IMR-90 (cell line): ENCODE results near the gene KLHDC9. TPM values are rescaled to one million over a fixed set of nuclear protein-coding genes. Genes with fewer than 3 reads are reported as not detected.

Experiments
- ATAC-seq: fragments of 200-7000 bp; cut with Tn5 transposase; 2 replicates; pipeline ENCODE4 v1.9.1; 2020; ENCODE audit warnings: low read depth, mild to moderate bottlenecking, moderate library complexity
- BruUV-seq: library from RNA; stranded (reverse); fragments of 400-500 nt; replicated peaks from 2 replicates; lab custom pipeline; 2021; lab: Mats Ljungman, UMichigan
- CTCF ChIA-PET: fragments of 300-600 bp; formaldehyde crosslinking; extraction: SDS; loops from one replicate; lab custom pipeline; 2021; ENCODE audit warnings: antibody characterized with exemption; lab: Yijun Ruan, JAX
- POLR2A ChIA-PET: fragments of 300-600 bp; sonication (Branson Sonifier 250); formaldehyde crosslinking; loops from one replicate; lab custom pipeline; 2022; ENCODE audit warnings: antibody characterized with exemption; ENCODE audit not compliant: unreplicated experiment; lab: Charles Lee
- DNase-seq: peaks from one replicate; pipeline ENCODE4 v3.0.0; 2013
- H2AFZ ChIP-seq: replicated peaks from 2 replicates; pipeline ENCODE3; 2013; ENCODE audit warnings: low read length, mild to moderate bottlenecking; ENCODE audit not compliant: poor library complexity
- H2AK5ac ChIP-seq: 2 replicates; pipeline ENCODE4 v1.6.1; 2013; ENCODE audit warnings: low read depth, low read length, inconsistent platforms
- H2AK9ac ChIP-seq: replicated peaks from 2 replicates; pipeline ENCODE3; 2013; ENCODE audit warnings: mild to moderate bottlenecking, low read depth, low read length, moderate library complexity; ENCODE audit not compliant: poor library complexity
- H2BK120ac ChIP-seq: 2 replicates; pipeline ENCODE4 v1.6.1; 2013; ENCODE audit warnings: low read depth, low read length, inconsistent platforms
- H2BK15ac ChIP-seq: 3 replicates; pipeline ENCODE4 v1.6.1; 2013; ENCODE audit warnings: low read depth, low read length, inconsistent platforms
- H2BK20ac ChIP-seq: 2 replicates; pipeline ENCODE4 v1.6.1; 2013; ENCODE audit warnings: low read depth, mild to moderate bottlenecking, inconsistent platforms, low read length, moderate library complexity
- H2BK5ac ChIP-seq: 2 replicates; pipeline ENCODE4 v1.6.1; 2013; ENCODE audit warnings: mild to moderate bottlenecking, low read depth, low read length, inconsistent platforms; ENCODE audit not compliant: poor library complexity, severe bottlenecking
- H3K14ac ChIP-seq: replicated peaks from 2 replicates; pipeline ENCODE4 v1.6.1; 2013; ENCODE audit warnings: low read depth, low read length, inconsistent platforms
- H3K18ac ChIP-seq: 2 replicates; pipeline ENCODE4 v1.6.1; 2013; ENCODE audit warnings: low read depth, low read length, control low read depth
- H3K23ac ChIP-seq: 2 replicates; pipeline ENCODE4 v1.6.1; 2013; ENCODE audit warnings: low read depth, low read length, inconsistent platforms
- H3K27ac ChIP-seq: 2 replicates; pipeline ENCODE4 v1.5.1; 2013; ENCODE audit warnings: mild to moderate bottlenecking, control low read depth, low read length; ENCODE audit not compliant: insufficient read depth
- H3K27me3 ChIP-seq: 2 replicates; pipeline ENCODE4 v1.6.1; 2013; ENCODE audit warnings: low read length; ENCODE audit not compliant: control insufficient read depth, insufficient read depth
- H3K36me3 ChIP-seq: 2 replicates; pipeline ENCODE4 v1.6.1; 2013; ENCODE audit warnings: low read length, mixed read lengths; ENCODE audit not compliant: control insufficient read depth, insufficient read depth
- H3K4ac ChIP-seq: 2 replicates; pipeline ENCODE4 v1.6.1; 2013; ENCODE audit warnings: low read depth, low read length, inconsistent platforms
- H3K4me1 ChIP-seq: 2 replicates; pipeline ENCODE4 v1.6.1; 2013; ENCODE audit warnings: low read length, mixed read lengths; ENCODE audit not compliant: control insufficient read depth, insufficient read depth
- H3K4me2 ChIP-seq: 2 replicates; pipeline ENCODE4 v1.6.1; 2013; ENCODE audit warnings: low read depth, mild to moderate bottlenecking, control low read depth, low read length, moderate library complexity
- H3K4me3 ChIP-seq: 2 replicates; pipeline ENCODE4 v1.5.1; 2013; ENCODE audit warnings: low read depth, mild to moderate bottlenecking, control low read depth, low read length, moderate library complexity; ENCODE audit not compliant: insufficient read depth
- H3K56ac ChIP-seq: 2 replicates; pipeline ENCODE4 v1.6.1; 2013; ENCODE audit warnings: low read length, inconsistent platforms; ENCODE audit not compliant: insufficient read depth; ENCODE audit errors: extremely low read depth
- H3K79me1 ChIP-seq, 2 experiments: 2 replicates each; pipeline ENCODE4 v1.6.1; 2013; ENCODE audit warnings: low read length in 2 of 2, inconsistent platforms in 1 of 2, low read depth in 1 of 2
- H3K9ac ChIP-seq: 2 replicates; pipeline ENCODE4 v1.6.1; 2013; ENCODE audit warnings: low read depth, low read length, control low read depth
- H3K9me1 ChIP-seq: 2 replicates; pipeline ENCODE4 v1.6.1; 2013; ENCODE audit warnings: low read length, inconsistent platforms; ENCODE audit not compliant: insufficient read depth
- H3K9me3 ChIP-seq: 2 replicates; pipeline ENCODE4 v1.6.1; 2013; ENCODE audit warnings: low read length; ENCODE audit not compliant: control insufficient read depth, insufficient read depth
- H4K20me1 ChIP-seq: 2 replicates; pipeline ENCODE4 v1.6.1; 2013; ENCODE audit warnings: low read length, inconsistent platforms; ENCODE audit not compliant: insufficient read depth
- H4K5ac ChIP-seq: 2 replicates; pipeline ENCODE4 v1.6.1; 2013; ENCODE audit warnings: mild to moderate bottlenecking, low read depth, low read length, control low read depth
- H4K8ac ChIP-seq, 2 experiments: 2 replicates each; pipeline ENCODE4 v1.6.1; 2013; ENCODE audit warnings: low read depth in 2 of 2, low read length in 2 of 2, control low read depth in 1 of 2, inconsistent platforms in 1 of 2
- H4K91ac ChIP-seq: 2 replicates; pipeline ENCODE4 v1.6.1; 2013; ENCODE audit warnings: low read depth, low read length, inconsistent platforms; ENCODE audit not compliant: insufficient read depth
- BHLHE40 ChIP-seq: fragments of 150-350 bp; IDR thresholded peaks from 2 replicates; pipeline ENCODE4 v1.6.1; 2016; ENCODE audit warnings: mild to moderate bottlenecking, low read depth, low read length
- CEBPB ChIP-seq: IDR thresholded peaks from 2 replicates; pipeline ENCODE4 v1.6.1; 2012; ENCODE audit warnings: low read depth, low read length, improper control_type of control experiment
- CHD1 ChIP-seq: IDR thresholded peaks from 2 replicates; pipeline ENCODE4 v1.6.1; 2012; ENCODE audit warnings: low read depth, low read length, improper control_type of control experiment
- CTCF ChIP-seq: conservative IDR thresholded peaks from 2 replicates; pipeline ENCODE4 v1.5.1; 2012; ENCODE audit warnings: mild to moderate bottlenecking, low read depth, low read length, improper control_type of control experiment
- FOS ChIP-seq: fragments of 150-350 bp; IDR thresholded peaks from 2 replicates; pipeline ENCODE4 v1.6.1; 2016; ENCODE audit warnings: low read depth, low read length
- MAFK ChIP-seq: IDR thresholded peaks from 2 replicates; pipeline ENCODE4 v1.6.1; 2012; ENCODE audit warnings: low read depth, low read length, improper control_type of control experiment
- MXI1 ChIP-seq: IDR thresholded peaks from 2 replicates; pipeline ENCODE4 v1.6.1; 2012; ENCODE audit warnings: low read depth, mild to moderate bottlenecking, low read length, moderate library complexity, borderline replicate concordance
- NFE2L2 ChIP-seq: fragments of 150-350 bp; IDR thresholded peaks from 2 replicates; pipeline ENCODE4 v1.6.1; 2016; ENCODE audit warnings: low read depth, mild to moderate bottlenecking, low read length
- POLR2A ChIP-seq: IDR thresholded peaks from 2 replicates; pipeline ENCODE4 v1.6.1; 2012; ENCODE audit warnings: mild to moderate bottlenecking, low read depth, low read length
- RAD21 ChIP-seq: IDR thresholded peaks from 2 replicates; pipeline ENCODE4 v1.6.1; 2012; ENCODE audit warnings: low read length, improper control_type of control experiment
- RCOR1 ChIP-seq: IDR thresholded peaks from 2 replicates; pipeline ENCODE4 v1.6.1; 2012; ENCODE audit warnings: mild to moderate bottlenecking, low read length, improper control_type of control experiment; ENCODE audit not compliant: insufficient replicate concordance
- SMC3 ChIP-seq: fragments of 150-350 bp; IDR thresholded peaks from 2 replicates; pipeline ENCODE4 v1.6.1; 2016; ENCODE audit warnings: low read depth, mild to moderate bottlenecking, antibody characterized with exemption, low read length, moderate library complexity
- USF2 ChIP-seq: fragments of 150-350 bp; IDR thresholded peaks from 2 replicates; pipeline ENCODE4 v1.6.1; 2017; ENCODE audit warnings: mild to moderate bottlenecking, antibody characterized with exemption, low read length, low read depth
- WGBS, 2 experiments: methylation state at CpG; one replicate each; pipeline versions ENCODE4 v1.1.5 to v1.1.7; 2013; ENCODE audit warnings: missing lambda C conversion rate in 2 of 2; ENCODE audit not compliant: insufficient read length in 1 of 2; ENCODE audit errors: extremely low coverage in 2 of 2; 5-methylcytosine and 5-hydroxymethylcytosine counted together
- dilution Hi-C: fragments of 300-500 bp; cut with HindIII; formaldehyde crosslinking; loops from one replicate; pipeline ENCODE4 v1.14.3; 2018; ENCODE audit warnings: low sequenced_read_pairs; ENCODE audit not compliant: unreplicated experiment
- in situ Hi-C: fragments of 300-500 bp; cut with MboI; formaldehyde crosslinking; loops from 3 replicates; pipeline ENCODE4 v1.14.3; 2019; ENCODE audit warnings: low sequenced_read_pairs, inconsistent platforms, mixed read lengths
- intact Hi-C: fragments of 100-400 bp; cut with micrococcal nuclease; formaldehyde crosslinking; loops from 2 replicates; pipeline ENCODE4 v1.10.0; 2022
- polyA plus RNA-seq, 3 experiments: library from polyadenylated mRNA; depleted of rRNA; stranded (reverse); fragments of >200 nt; gene quantifications; 2 replicates each; pipeline ENCODE4 v1.2.3, GENCODE V29; 2012; ENCODE audit warnings: low replicate concordance in 1 of 3
- total RNA-seq: library from RNA; depleted of rRNA; stranded (reverse); fragments of >200 nt; gene quantifications from 2 replicates; pipeline ENCODE4 v1.2.3, GENCODE V29; 2012
- TF ChIP-seq, protein P1 (sequence below): fragments of 150-350 bp; IDR thresholded peaks from 2 replicates; pipeline ENCODE4 v1.6.1; 2016; ENCODE audit warnings: low read depth, mild to moderate bottlenecking, low read length, moderate library complexity, borderline replicate concordance

Gene KLHDC9
- total and polyA plus RNA-seq, 2 of the 4 experiments (the other 2 are of a cell fraction), result 0.18 to 0.70 TPM

DNA sequence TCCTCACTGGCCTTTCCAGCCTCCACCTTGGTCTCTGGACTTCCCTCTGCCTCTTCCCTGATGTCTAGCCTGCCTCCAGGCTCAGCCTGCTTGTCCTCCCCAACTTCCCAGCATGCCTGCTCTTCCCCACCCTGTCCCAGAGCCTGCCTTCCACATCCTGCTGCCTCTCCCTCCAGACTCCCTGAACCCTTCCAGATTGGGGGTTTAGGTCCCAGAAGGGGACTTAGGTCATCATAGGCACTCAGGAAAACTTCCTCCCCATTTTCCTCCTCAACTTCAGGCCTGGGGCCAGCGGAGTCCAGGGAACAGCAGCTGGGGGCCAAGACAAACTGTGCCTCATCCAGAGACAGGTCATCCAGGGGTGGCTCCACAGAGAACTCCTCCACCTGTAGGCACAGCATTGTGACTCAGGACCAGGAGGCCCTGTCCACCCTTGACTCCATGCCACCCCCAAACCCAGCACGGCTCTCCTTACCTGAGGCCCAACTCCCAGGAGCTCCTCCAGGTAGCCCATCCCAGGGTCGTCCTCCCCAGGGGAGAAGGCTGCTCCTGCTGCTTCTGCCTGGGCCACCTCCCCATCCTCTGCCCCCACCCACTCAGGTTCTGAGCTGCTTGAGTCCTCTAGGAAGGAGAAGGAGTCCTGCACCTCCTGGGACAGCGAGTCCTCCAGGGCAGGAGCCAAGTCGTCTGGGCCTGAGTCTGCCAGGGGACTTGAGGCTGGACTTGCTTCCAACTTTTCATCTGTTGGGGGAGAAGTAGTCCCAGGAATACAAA, 49.0 kb upstream of the KLHDC9 start:
- Histone ChIP-seq H2AFZ (no peak overlapping the region), H2BK15ac (no peak overlapping the region), H2BK5ac (no peak overlapping the region), H2AK5ac (no peak overlapping the region), H3K18ac (no peak overlapping the region), H3K4me2 (no peak overlapping the region), H3K27me3 (no peaks in the 10 kb centered on the region), H4K5ac (no peak overlapping the region), H3K9me3 (no peaks in the 10 kb centered on the region), H3K9ac (no peak overlapping the region), H2BK20ac (no peak overlapping the region), H3K79me1 (peaks cover 8 to 15% of the 10 kb centered on the region in 2 experiments; a peak in 3 of 4 replicates), H4K8ac (no peak overlapping the region), H3K9me1 (no peaks in the 10 kb centered on the region), H3K14ac (no peak overlapping the region), H4K20me1 (no peaks in the 10 kb centered on the region), H3K4me1 (no peaks in the 10 kb centered on the region; the same call in 1 of the 2 replicates), H3K56ac (no peak overlapping the region), H2AK9ac (no peak overlapping the region), H3K27ac (no peak overlapping the region), H4K91ac (no peak overlapping the region), H3K4ac (no peak overlapping the region), H3K36me3 (no peaks in the 10 kb centered on the region), H3K23ac (no peak overlapping the region), H2BK120ac (no peak overlapping the region), H3K4me3 (no peak overlapping the region)
- intact Hi-C loops, result loop anchor here (5.0 kb wide), 1 partner anchor 33 kb away; no protein-coding TSS in a partner anchor
- in situ Hi-C loops, result loop anchor here (5.0 kb wide), 1 partner anchor 52 kb away; no protein-coding TSS in a partner anchor
- dilution Hi-C loops, result no loop called here
- DNase-seq, result no peak
- CTCF ChIA-PET, result no interaction called here
- 100% methylated on average over 1 of the region's 5 CpGs; no CpG with 5 or more reads in 1 of the 2 experiments for WGBS, 2 experiments
- POLR2A ChIA-PET, result no interaction called here
- no peak for TF ChIP-seq CEBPB
- no peak for TF ChIP-seq FOS
- no peak for TF ChIP-seq BHLHE40
- no peak for TF ChIP-seq CHD1
- TF ChIP-seq SMC3, result no peak
- TF ChIP-seq, protein P1, sequence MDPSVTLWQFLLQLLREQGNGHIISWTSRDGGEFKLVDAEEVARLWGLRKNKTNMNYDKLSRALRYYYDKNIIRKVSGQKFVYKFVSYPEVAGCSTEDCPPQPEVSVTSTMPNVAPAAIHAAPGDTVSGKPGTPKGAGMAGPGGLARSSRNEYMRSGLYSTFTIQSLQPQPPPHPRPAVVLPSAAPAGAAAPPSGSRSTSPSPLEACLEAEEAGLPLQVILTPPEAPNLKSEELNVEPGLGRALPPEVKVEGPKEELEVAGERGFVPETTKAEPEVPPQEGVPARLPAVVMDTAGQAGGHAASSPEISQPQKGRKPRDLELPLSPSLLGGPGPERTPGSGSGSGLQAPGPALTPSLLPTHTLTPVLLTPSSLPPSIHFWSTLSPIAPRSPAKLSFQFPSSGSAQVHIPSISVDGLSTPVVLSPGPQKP, result no peak
- TF ChIP-seq RAD21, result no peak
- no peak for TF ChIP-seq CTCF
- no peak for TF ChIP-seq NFE2L2
- no peak for TF ChIP-seq USF2
- TF ChIP-seq MAFK, result no peak
- no peak for TF ChIP-seq RCOR1
- no peak for TF ChIP-seq POLR2A
- no peak for TF ChIP-seq MXI1
- BruUV-seq, result no TSS peak
- ATAC-seq, result no peak
